K562 (cell line): ENCODE measurements around the gene KDF1. TPM values are rescaled to one million over a fixed set of nuclear protein-coding genes. Genes with fewer than 3 reads are reported as not detected.

ENCODE experiments used
- ATAC-seq: fragments of 200-7000 bp; cut with Tn5 transposase; 3 replicates; pipeline ENCODE4 v1.9.1; 2020; ENCODE audit warnings: moderate library complexity
- BruUV-seq: library from RNA; stranded (reverse); fragments of 400-500 nt; replicated peaks from 2 replicates; lab custom pipeline; 2021; lab: Mats Ljungman, UMichigan
- CTCF ChIA-PET: fragments of 300-600 bp; formaldehyde crosslinking; extraction: SDS; loops from one replicate; lab custom pipeline; 2021; ENCODE audit warnings: low intra/inter-chr PET ratio; lab: Yijun Ruan, JAX
- POLR2A ChIA-PET: fragments of 300-600, 350-650 bp; sonication (Branson Sonifier 250); formaldehyde crosslinking; extraction: SDS; loops from one replicate; lab custom pipeline; 2021; ENCODE audit warnings: antibody characterized with exemption, inconsistent platforms; lab: Yijun Ruan, JAX
- DNase-seq, 4 experiments: peaks; one replicate each; pipeline versions ENCODE4 v3.0.0 to v3.0.0-alpha.2; 2011 to 2018; ENCODE audit warnings: low spot score in 3 of 4, mixed read lengths in 3 of 4; ENCODE audit errors: extremely low read depth in 1 of 4
- FAIRE-seq: peaks from 2 replicates; lab custom pipeline; 2011; peaks lifted over from hg19 to GRCh38; lab: Jason Lieb, UNC
- H2AFZ ChIP-seq: 2 replicates; pipeline ENCODE4 v1.6.0; 2011; ENCODE audit warnings: low read depth, low read length, control low read depth, inconsistent platforms
- H3K27ac ChIP-seq: fragments of 200-600 bp; 3 replicates; pipeline ENCODE4 v1.8.0; 2011; ENCODE audit warnings: low read depth, mild to moderate bottlenecking, control low read depth, inconsistent platforms, low read length, moderate library complexity, mixed read lengths; ENCODE audit errors: extremely low read depth
- H3K27me3 ChIP-seq, 2 experiments: fragments of 300-600 bp in 1 of 2; 2 replicates in 1 of 2; 3 replicates in 1 of 2; pipeline versions ENCODE4 v1.6.0 to v1.8.0; 2011; ENCODE audit warnings: inconsistent platforms in 2 of 2, low read length in 2 of 2, mild to moderate bottlenecking in 1 of 2, mixed read lengths in 1 of 2, moderate library complexity in 1 of 2; ENCODE audit not compliant: control insufficient read depth in 2 of 2, insufficient read depth in 2 of 2
- H3K36me3 ChIP-seq: fragments of 300-600 bp; 3 replicates; pipeline ENCODE4 v1.8.0; 2011; ENCODE audit warnings: mild to moderate bottlenecking, low read length, inconsistent platforms; ENCODE audit not compliant: control insufficient read depth, insufficient read depth
- H3K4me1 ChIP-seq, 2 experiments: fragments of 200-600 bp in 1 of 2; replicated peaks in 1 of 2; 2 replicates in 1 of 2; 3 replicates in 1 of 2; pipeline versions ENCODE4 v1.5.1 to v1.8.0; 2011; ENCODE audit warnings: inconsistent platforms in 2 of 2, low read length in 2 of 2, mild to moderate bottlenecking in 1 of 2, mixed read lengths in 1 of 2, moderate library complexity in 1 of 2; ENCODE audit not compliant: control insufficient read depth in 2 of 2, insufficient read depth in 2 of 2
- H3K4me2 ChIP-seq: 2 replicates; pipeline ENCODE4 v1.6.1; 2011; ENCODE audit warnings: low read length, control low read depth, inconsistent platforms, mixed read lengths; ENCODE audit not compliant: insufficient read depth
- H3K4me3 ChIP-seq: fragments of 200-600 bp; sonication (generic), shearing (Covaris generic); 2 replicates; pipeline ENCODE4 v1.5.1; 2016; ENCODE audit warnings: control low read depth, inconsistent platforms
- H3K79me2 ChIP-seq: fragments of 200-600 bp; 3 replicates; pipeline ENCODE4 v1.8.0; 2011; ENCODE audit warnings: low read length, inconsistent platforms; ENCODE audit not compliant: control insufficient read depth, insufficient read depth
- H3K9ac ChIP-seq, 2 experiments: 2 replicates each; pipeline versions ENCODE4 v1.6.0 to v1.6.1; 2011; ENCODE audit warnings: low read depth in 2 of 2, low read length in 2 of 2, control low read depth in 1 of 2, inconsistent platforms in 1 of 2, mild to moderate bottlenecking in 1 of 2, mixed read lengths in 1 of 2; ENCODE audit not compliant: insufficient read depth in 1 of 2
- H3K9me1 ChIP-seq: one replicate; pipeline ENCODE4 v1.6.0; 2011; ENCODE audit warnings: inconsistent platforms, mild to moderate bottlenecking, low read length, moderate library complexity; ENCODE audit not compliant: control insufficient read depth, insufficient read depth
- H3K9me3 ChIP-seq: replicated peaks from 2 replicates; pipeline ENCODE4 v1.5.1; 2011; ENCODE audit warnings: low read depth, low read length, inconsistent platforms; ENCODE audit not compliant: control insufficient read depth, insufficient read depth
- H4K20me1 ChIP-seq: replicated peaks from 2 replicates; pipeline ENCODE4 v1.6.1; 2011; ENCODE audit warnings: low read length, inconsistent platforms, mixed read lengths; ENCODE audit not compliant: control insufficient read depth, insufficient read depth
- CEBPB ChIP-seq: fragments of 450-650 bp; IDR thresholded peaks from 2 replicates; pipeline ENCODE4 v1.6.1; 2016; ENCODE audit warnings: missing genetic modification characterization, missing compliant biosample characterization
- CEBPG ChIP-seq, 3 experiments: fragments of 200-800 bp in 1 of 3; sonication (Bioruptor generic) in 1 of 3; sonication (generic) in 1 of 3; formaldehyde crosslinking in 1 of 3; IDR thresholded peaks in 2 of 3; conservative IDR thresholded peaks in 1 of 3; 2 replicates each; pipeline versions ENCODE4 v1.6.1 to v1.8.0; 2016 to 2022; ENCODE audit warnings: missing compliant biosample characterization in 2 of 3, missing genetic modification characterization in 2 of 3, mild to moderate bottlenecking in 1 of 3, missing genetic modification reagents in 1 of 3
- HLTF ChIP-seq: fragments of 450-650 bp; IDR thresholded peaks from 2 replicates; pipeline ENCODE4 v1.6.1; 2016
- HMG20A ChIP-seq: fragments of 450-650 bp; formaldehyde crosslinking; conservative IDR thresholded peaks from 2 replicates; pipeline ENCODE4 v1.4.0; 2020; ENCODE audit warnings: mild to moderate bottlenecking, mixed read lengths
- MTA1 ChIP-seq: fragments of 450-650 bp; IDR thresholded peaks from 2 replicates; pipeline ENCODE4 v1.6.1; 2017; ENCODE audit warnings: borderline replicate concordance
- NFE2L1 ChIP-seq: fragments of 450-650 bp; IDR thresholded peaks from 2 replicates; pipeline ENCODE4 v1.6.1; 2016; ENCODE audit warnings: missing genetic modification characterization, low read depth, mild to moderate bottlenecking, missing compliant biosample characterization, moderate library complexity, borderline replicate concordance
- RBM14 ChIP-seq: fragments of 200-400 bp; formaldehyde crosslinking; IDR thresholded peaks from 2 replicates; pipeline ENCODE4 v1.6.1; 2018; ENCODE audit warnings: low read depth, mild to moderate bottlenecking, low read length, moderate library complexity, borderline replicate concordance; ENCODE audit not compliant: insufficient read depth
- SETDB1 ChIP-seq: IDR thresholded peaks from one replicate; pipeline ENCODE4 v1.6.1; 2012; ENCODE audit warnings: low read length, control low read depth, inconsistent platforms
- WGBS: fragments of 100-300 bp; shearing (Covaris generic); methylation state at CpG from one replicate; pipeline ENCODE4 v1.1.6; 2016; ENCODE audit warnings: low coverage, mixed read lengths; ENCODE audit not compliant: insufficient coverage; ENCODE audit errors: missing lambda C conversion rate; 5-methylcytosine and 5-hydroxymethylcytosine counted together
- in situ Hi-C: fragments of 300-500 bp; cut with MboI; formaldehyde crosslinking; loops from 4 replicates; pipeline ENCODE4 v1.15.0; 2018; ENCODE audit warnings: inconsistent platforms, mixed read lengths
- intact Hi-C: fragments of 100-400 bp; cut with micrococcal nuclease; formaldehyde crosslinking; loops from 2 replicates; pipeline ENCODE4 v1.14.2; 2022
- polyA plus RNA-seq, 8 experiments: library from polyadenylated mRNA; depleted of rRNA in 4 of 8; stranded (reverse) in 5 of 8; unstranded in 3 of 8; fragments of >200 nt; fragmentation: Nextera tagmentation in 2 of 8; fragmentation: Illumina TruSeq in 1 of 8; extraction: Ambion mirVana in 2 of 8; extraction: Trizol in 1 of 8; gene quantifications; 2 replicates each; pipeline versions ENCODE4 v1.2.1 to v1.2.3, GENCODE V29; 2011 to 2014; ENCODE audit warnings: inconsistent platforms in 1 of 8, missing spikeins in 1 of 8
- total RNA-seq, 7 experiments: library from RNA; depleted of rRNA in 6 of 7; stranded (reverse); fragments of >200 nt in 6 of 7; fragmentation: Illumina TruSeq in 2 of 7; extraction: Trizol in 2 of 7; gene quantifications; 2 replicates each; pipeline versions ENCODE4 v1.2.1 to v1.2.3, GENCODE V29; 2011 to 2021; ENCODE audit warnings: low replicate concordance in 1 of 7
- TF ChIP-seq, protein P1 (sequence below): fragments of 250-450 bp; sonication (Bioruptor Pico); IDR thresholded peaks from 2 replicates; pipeline ENCODE4 v1.4.0; 2020; ENCODE audit warnings: mild to moderate bottlenecking
- TF ChIP-seq, protein P2 (sequence below): sonication (generic); formaldehyde crosslinking; IDR thresholded peaks from 2 replicates; pipeline ENCODE4 v1.9.0; 2022; ENCODE audit warnings: mild to moderate bottlenecking, missing genetic modification reagents
- TF ChIP-seq, protein P3 (sequence below): fragments of 200-400 bp; formaldehyde crosslinking; IDR thresholded peaks from 2 replicates; pipeline ENCODE4 v1.6.1; 2017; ENCODE audit warnings: mild to moderate bottlenecking, low read depth, low read length, moderate library complexity

The KDF1 gene
- total and polyA plus RNA-seq, 9 of the 15 experiments (the other 6 are each of a cell fraction or from before 2014, with no cell fraction given): 0.38 to 1.9 (median 0.83) TPM

DNA sequence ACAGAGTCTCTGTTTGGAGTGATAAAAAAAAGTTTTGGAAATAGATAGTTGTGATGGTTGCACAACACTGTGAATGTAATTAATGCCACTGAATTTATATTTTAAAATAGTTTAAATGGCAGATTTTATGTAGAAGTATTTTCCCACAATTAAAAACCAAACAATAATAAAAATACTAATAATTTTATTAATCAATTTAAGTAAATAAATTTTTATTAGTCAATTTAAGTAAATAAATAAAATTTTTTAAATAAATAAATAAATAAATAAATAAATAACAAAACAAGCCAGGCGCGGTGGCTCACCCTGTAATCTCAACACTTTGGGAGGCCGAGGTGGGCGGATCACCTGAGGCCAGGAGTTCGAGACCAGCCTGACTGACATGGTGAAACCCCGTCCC, 4.9 kb upstream of the KDF1 start (continued):
- TF ChIP-seq, protein P1, sequence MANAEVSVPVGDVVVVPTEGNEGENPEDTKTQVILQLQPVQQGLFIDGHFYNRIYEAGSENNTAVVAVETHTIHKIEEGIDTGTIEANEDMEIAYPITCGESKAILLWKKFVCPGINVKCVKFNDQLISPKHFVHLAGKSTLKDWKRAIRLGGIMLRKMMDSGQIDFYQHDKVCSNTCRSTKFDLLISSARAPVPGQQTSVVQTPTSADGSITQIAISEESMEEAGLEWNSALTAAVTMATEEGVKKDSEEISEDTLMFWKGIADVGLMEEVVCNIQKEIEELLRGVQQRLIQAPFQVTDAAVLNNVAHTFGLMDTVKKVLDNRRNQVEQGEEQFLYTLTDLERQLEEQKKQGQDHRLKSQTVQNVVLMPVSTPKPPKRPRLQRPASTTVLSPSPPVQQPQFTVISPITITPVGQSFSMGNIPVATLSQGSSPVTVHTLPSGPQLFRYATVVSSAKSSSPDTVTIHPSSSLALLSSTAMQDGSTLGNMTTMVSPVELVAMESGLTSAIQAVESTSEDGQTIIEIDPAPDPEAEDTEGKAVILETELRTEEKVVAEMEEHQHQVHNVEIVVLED (CRISPR knock-in tag): no peak
- TF ChIP-seq, all 486 proteins: peak for 0

DNA sequence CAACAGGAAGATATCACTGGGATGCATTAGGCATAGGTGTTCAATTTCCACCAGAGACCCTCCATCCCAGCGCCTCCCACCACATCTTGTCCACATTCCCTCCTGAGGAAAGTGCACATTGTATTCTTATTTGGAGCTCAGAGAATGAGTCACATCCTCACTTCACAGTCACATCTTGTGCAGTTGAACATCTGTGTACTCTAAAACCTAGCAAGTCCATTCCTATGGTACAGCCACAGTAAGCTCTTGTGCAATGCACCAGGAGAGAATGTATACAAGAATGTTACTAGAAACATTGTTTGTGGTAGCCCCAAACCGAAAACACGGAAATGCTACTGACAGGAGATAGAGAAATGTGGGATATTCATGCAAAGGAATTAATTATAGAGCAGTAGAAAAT, 1.6 kb upstream of the KDF1 start:
- no peak for TF ChIP-seq HMG20A (CRISPR knock-in tag)
- TF ChIP-seq, protein P2, sequence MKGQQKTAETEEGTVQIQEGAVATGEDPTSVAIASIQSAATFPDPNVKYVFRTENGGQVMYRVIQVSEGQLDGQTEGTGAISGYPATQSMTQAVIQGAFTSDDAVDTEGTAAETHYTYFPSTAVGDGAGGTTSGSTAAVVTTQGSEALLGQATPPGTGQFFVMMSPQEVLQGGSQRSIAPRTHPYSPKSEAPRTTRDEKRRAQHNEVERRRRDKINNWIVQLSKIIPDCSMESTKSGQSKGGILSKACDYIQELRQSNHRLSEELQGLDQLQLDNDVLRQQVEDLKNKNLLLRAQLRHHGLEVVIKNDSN (CRISPR knock-in tag): no peak
- TF ChIP-seq CEBPB (tag): peak; percentile 86
- no peak for TF ChIP-seq RBM14
- no peak for TF ChIP-seq NFE2L1 (tag)
- no peak for TF ChIP-seq HLTF
- no peak for TF ChIP-seq SETDB1
- peak; percentile 40; the same call in 1 of the 2 replicates for TF ChIP-seq CEBPG (CRISPR knock-in tag; IDR thresholded peaks at IDR 0.05)
- peak in 1 of 2 experiments; percentile 58; a peak in 2 of 4 replicates for TF ChIP-seq CEBPG (tag; conservative IDR thresholded peaks at IDR 0.05 in 1 of 2, IDR thresholded peaks at IDR 0.05 in 1 of 2)
- no peak for TF ChIP-seq MTA1
- TF ChIP-seq, protein P3, sequence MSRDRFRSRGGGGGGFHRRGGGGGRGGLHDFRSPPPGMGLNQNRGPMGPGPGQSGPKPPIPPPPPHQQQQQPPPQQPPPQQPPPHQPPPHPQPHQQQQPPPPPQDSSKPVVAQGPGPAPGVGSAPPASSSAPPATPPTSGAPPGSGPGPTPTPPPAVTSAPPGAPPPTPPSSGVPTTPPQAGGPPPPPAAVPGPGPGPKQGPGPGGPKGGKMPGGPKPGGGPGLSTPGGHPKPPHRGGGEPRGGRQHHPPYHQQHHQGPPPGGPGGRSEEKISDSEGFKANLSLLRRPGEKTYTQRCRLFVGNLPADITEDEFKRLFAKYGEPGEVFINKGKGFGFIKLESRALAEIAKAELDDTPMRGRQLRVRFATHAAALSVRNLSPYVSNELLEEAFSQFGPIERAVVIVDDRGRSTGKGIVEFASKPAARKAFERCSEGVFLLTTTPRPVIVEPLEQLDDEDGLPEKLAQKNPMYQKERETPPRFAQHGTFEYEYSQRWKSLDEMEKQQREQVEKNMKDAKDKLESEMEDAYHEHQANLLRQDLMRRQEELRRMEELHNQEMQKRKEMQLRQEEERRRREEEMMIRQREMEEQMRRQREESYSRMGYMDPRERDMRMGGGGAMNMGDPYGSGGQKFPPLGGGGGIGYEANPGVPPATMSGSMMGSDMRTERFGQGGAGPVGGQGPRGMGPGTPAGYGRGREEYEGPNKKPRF: no peak
- no peak overlapping the region for H2AFZ ChIP-seq
- no peak overlapping the region for H3K4me3 ChIP-seq
- ATAC-seq (no peak), FAIRE-seq (peak; percentile 32), DNase-seq (no peak)
- in situ Hi-C loops: no loop called here
- H4K20me1 ChIP-seq: no peaks in the 10 kb centered on the region
- CTCF ChIA-PET: no interaction called here
- no peak overlapping the region for H3K9ac ChIP-seq
- no peaks in the 10 kb centered on the region for H3K9me1 ChIP-seq
- H3K36me3 ChIP-seq: no peaks in the 10 kb centered on the region
- 6% methylated on average over 3 of the region's 3 CpGs for WGBS
- peaks cover 5 to 21% of the 10 kb centered on the region in 2 experiments; a peak in 4 of 5 replicates for H3K27me3 ChIP-seq
- intact Hi-C loops: no loop called here
- peaks cover 9 to 14% of the 10 kb centered on the region in 2 experiments; a peak in 4 of 5 replicates for H3K4me1 ChIP-seq
- no TSS peak for BruUV-seq
- no peaks in the 10 kb centered on the region for H3K79me2 ChIP-seq
- POLR2A ChIA-PET: interaction anchor here (0.6 to 1.1 kb wide), 4 partner anchors 8 to 54 kb away, joined by 3 to 5 read pairs (median 4); no protein-coding TSS in a partner anchor
- no peak overlapping the region for H3K4me2 ChIP-seq
- no peaks in the 10 kb centered on the region for H3K9me3 ChIP-seq
- no peak overlapping the region for H3K27ac ChIP-seq
